GM19025 (cell line): ENCODE results near the gene HDAC9.

Source experiments
- ATAC-seq: cut with Tn5 transposase; IDR thresholded peaks from one replicate; pipeline ENCODE4 v1.9.1; 2021; ENCODE audit warnings: mild to moderate bottlenecking, low read depth, moderate library complexity; ENCODE audit not compliant: unreplicated experiment

Gene HDAC9

DNA sequence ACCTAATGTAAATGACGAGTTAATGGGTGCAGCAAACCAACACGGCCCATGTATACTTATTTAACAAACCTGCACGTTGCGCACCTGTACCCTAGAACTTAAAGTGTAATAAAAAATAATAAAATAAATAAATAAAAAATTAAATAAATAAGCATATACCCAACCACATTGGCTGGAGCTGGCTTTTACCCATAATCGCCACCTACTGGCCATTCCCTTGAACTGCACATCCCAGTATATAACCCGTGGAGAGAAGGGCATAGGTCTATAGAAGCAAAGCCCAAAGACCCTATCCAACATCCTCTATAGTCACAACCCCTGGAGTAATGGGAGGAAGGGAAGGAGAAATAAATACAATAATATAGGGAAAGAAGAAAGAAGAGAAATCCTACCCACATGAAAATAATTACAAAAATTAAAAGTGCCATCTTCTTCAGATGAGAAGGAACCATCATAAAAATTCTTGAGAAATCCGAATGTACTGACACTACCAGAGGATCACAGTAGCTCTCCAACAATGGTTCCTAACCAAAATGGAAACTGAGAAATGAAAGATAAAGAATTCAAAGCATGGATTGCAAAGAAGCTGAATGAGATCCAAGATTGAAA lies 556.3 kb downstream of the HDAC9 start:
- ATAC-seq = no peak
